Brain microvascular endothelial cell (primary cell): Measurements from ENCODE around the gene CAPN5.

Experiments used
- DNase-seq: peaks from one replicate; pipeline ENCODE4 v3.0.0-alpha.2; 2020
- H3K27ac ChIP-seq: fragments of 250-450 bp; sonication (Bioruptor Pico); 2 replicates; pipeline ENCODE4 v1.5.1; 2020; ENCODE audit warnings: mild to moderate bottlenecking, moderate library complexity
- H3K27me3 ChIP-seq: fragments of 250-450 bp; sonication (Bioruptor Pico); replicated peaks from 2 replicates; pipeline ENCODE4 v1.5.1; 2020; ENCODE audit warnings: mild to moderate bottlenecking
- H3K36me3 ChIP-seq: fragments of 250-450 bp; sonication (Bioruptor Pico); replicated peaks from 2 replicates; pipeline ENCODE4 v1.5.1; 2020; ENCODE audit warnings: mild to moderate bottlenecking
- H3K4me3 ChIP-seq: 2 replicates; pipeline ENCODE4 v1.5.1; 2011; ENCODE audit warnings: low read depth, mild to moderate bottlenecking, control low read depth, low read length, moderate library complexity
- in situ Hi-C: cut with HindIII; loops from 2 replicates; pipeline ENCODE4 v1.10.0; 2017; ENCODE audit warnings: low sequenced_read_pairs, low pct_ligation_motif_present
- TF ChIP-seq, protein P1 (sequence below): IDR thresholded peaks from 2 replicates; pipeline ENCODE4 v1.5.1; 2011; ENCODE audit warnings: low read depth, mild to moderate bottlenecking, moderate library complexity, low read length, control low read depth, inconsistent platforms; ENCODE audit errors: missing control alignments

Gene CAPN5

DNA sequence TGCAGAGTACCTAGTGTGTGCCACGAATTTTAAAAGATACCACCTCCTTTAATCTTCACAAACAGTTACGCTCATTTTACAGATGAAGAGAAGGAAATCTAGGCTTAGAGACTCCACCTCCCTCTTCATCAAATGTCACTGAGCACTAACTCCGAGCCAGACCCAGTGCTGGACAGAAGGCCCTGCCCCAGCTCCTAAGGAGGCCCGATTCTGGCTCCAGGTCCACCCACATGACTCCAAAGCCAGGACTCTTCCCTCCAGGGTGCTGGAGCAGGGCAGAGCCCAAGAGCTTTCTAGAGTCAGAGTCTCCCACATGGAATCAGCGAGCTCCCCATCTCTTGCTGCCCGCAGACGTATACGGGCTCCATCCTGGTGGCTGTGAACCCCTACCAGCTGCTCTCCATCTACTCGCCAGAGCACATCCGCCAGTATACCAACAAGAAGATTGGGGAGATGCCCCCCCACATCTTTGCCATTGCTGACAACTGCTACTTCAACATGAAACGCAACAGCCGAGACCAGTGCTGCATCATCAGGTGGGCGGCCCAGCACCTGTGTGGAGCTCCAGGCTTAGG is 88.9 kb downstream of the CAPN5 start:
- in situ Hi-C loops, result no loop called here
- no peak overlapping the region for H3K4me3 ChIP-seq
- DNase-seq, result no peak
- no peak overlapping the region for H3K27ac ChIP-seq
- no peaks in the 10 kb centered on the region for H3K36me3 ChIP-seq
- H3K27me3 ChIP-seq, result no peaks in the 10 kb centered on the region
- TF ChIP-seq, protein P1, sequence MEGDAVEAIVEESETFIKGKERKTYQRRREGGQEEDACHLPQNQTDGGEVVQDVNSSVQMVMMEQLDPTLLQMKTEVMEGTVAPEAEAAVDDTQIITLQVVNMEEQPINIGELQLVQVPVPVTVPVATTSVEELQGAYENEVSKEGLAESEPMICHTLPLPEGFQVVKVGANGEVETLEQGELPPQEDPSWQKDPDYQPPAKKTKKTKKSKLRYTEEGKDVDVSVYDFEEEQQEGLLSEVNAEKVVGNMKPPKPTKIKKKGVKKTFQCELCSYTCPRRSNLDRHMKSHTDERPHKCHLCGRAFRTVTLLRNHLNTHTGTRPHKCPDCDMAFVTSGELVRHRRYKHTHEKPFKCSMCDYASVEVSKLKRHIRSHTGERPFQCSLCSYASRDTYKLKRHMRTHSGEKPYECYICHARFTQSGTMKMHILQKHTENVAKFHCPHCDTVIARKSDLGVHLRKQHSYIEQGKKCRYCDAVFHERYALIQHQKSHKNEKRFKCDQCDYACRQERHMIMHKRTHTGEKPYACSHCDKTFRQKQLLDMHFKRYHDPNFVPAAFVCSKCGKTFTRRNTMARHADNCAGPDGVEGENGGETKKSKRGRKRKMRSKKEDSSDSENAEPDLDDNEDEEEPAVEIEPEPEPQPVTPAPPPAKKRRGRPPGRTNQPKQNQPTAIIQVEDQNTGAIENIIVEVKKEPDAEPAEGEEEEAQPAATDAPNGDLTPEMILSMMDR, result no peak

GRCh38 chr11:77156396-77157195 is 89.8 kb downstream of the CAPN5 start:
- Histone ChIP-seq H3K4me3 (no peak overlapping the region), H3K27me3 (no peaks in the 10 kb centered on the region), H3K27ac (no peak overlapping the region), H3K36me3 (no peaks in the 10 kb centered on the region)
- TF ChIP-seq, protein P1, result no peak
- in situ Hi-C loops, result no loop called here
- DNase-seq, result no peak

GRCh38 chr11:77158041-77158695 is 91.4 kb downstream of the CAPN5 start:
- DNase-seq, result no peak
- no peaks in the 10 kb centered on the region for H3K36me3 ChIP-seq
- TF ChIP-seq, protein P1, result no peak
- H3K27me3 ChIP-seq, result no peaks in the 10 kb centered on the region
- no peak overlapping the region for H3K27ac ChIP-seq
- no peak overlapping the region for H3K4me3 ChIP-seq
- in situ Hi-C loops, result no loop called here

- no peaks in the 10 kb centered on the region for H3K27me3 ChIP-seq
- no peaks in the 10 kb centered on the region for H3K36me3 ChIP-seq
- DNase-seq, result no peak
- H3K4me3 ChIP-seq, result no peak overlapping the region
- TF ChIP-seq, protein P1, result no peak
- H3K27ac ChIP-seq, result no peak overlapping the region
- in situ Hi-C loops, result no loop called here
Measured at GRCh38 chr11:77159219-77159936, 92.6 kb downstream of the CAPN5 start.

- Histone ChIP-seq H3K4me3 (no peak overlapping the region), H3K36me3 (no peaks in the 10 kb centered on the region), H3K27ac (no peak overlapping the region), H3K27me3 (no peaks in the 10 kb centered on the region)
- in situ Hi-C loops, result no loop called here
- DNase-seq, result no peak
- TF ChIP-seq, protein P1, result no peak
Measured at GRCh38 chr11:77159937-77160495, 93.2 kb downstream of the CAPN5 start.
